GM12878 (cell line): ENCODE measurements around the gene COL27A1. TPM values are rescaled to one million over a fixed set of nuclear protein-coding genes. Genes with fewer than 3 reads are reported as not detected.

Experiments
- ATAC-seq: fragments of 200-7000 bp; cut with Tn5 transposase; 3 replicates; pipeline ENCODE4 v1.9.1; 2020; ENCODE audit warnings: mild to moderate bottlenecking, moderate library complexity
- BruUV-seq: library from RNA; stranded (reverse); fragments of 400-500 nt; replicated peaks from 2 replicates; lab custom pipeline; 2021; lab: Mats Ljungman, UMichigan
- CTCF ChIA-PET: fragments of 300-600 bp; sonication (Branson Sonifier 250); formaldehyde crosslinking; extraction: SDS; loops from one replicate; lab custom pipeline; 2021; ENCODE audit warnings: inconsistent platforms; lab: Yijun Ruan, JAX
- POLR2A ChIA-PET: fragments of 350-600 bp; formaldehyde crosslinking; extraction: SDS; loops from one replicate; lab custom pipeline; 2021; ENCODE audit warnings: inconsistent platforms; lab: Charles Lee
- RAD21 ChIA-PET: fragments of 300-600 bp; sonication (Branson Sonifier 250); formaldehyde crosslinking; loops from one replicate; lab custom pipeline; 2023; ENCODE audit warnings: antibody characterized with exemption; ENCODE audit not compliant: unreplicated experiment; lab: Charles Lee
- SMC1A ChIA-PET: fragments of 300-600 bp; sonication (Branson Sonifier 250); formaldehyde crosslinking; loops from one replicate; lab custom pipeline; 2023; ENCODE audit not compliant: unreplicated experiment, uncharacterized antibody; lab: Charles Lee
- DNase-seq: peaks from one replicate; pipeline ENCODE4 v3.0.0-alpha.2; 2011; ENCODE audit warnings: low read depth, low spot score
- FAIRE-seq: peaks from 3 replicates; lab custom pipeline; 2011; peaks lifted over from hg19 to GRCh38; lab: Jason Lieb, UNC
- H2AFZ ChIP-seq: 2 replicates; pipeline ENCODE4 v1.6.0; 2011; ENCODE audit warnings: low read depth, low read length, control low read depth; ENCODE audit not compliant: control insufficient read depth
- H3K27ac ChIP-seq: 2 replicates; pipeline ENCODE4 v1.5.1; 2011; ENCODE audit warnings: control low read depth; ENCODE audit not compliant: control insufficient read depth, insufficient read depth
- H3K27me3 ChIP-seq, 2 experiments: replicated peaks in 1 of 2; 2 replicates each; pipeline versions ENCODE4 v1.6.0 to v1.6.1; 2011; ENCODE audit warnings: low read length in 1 of 2; ENCODE audit not compliant: control insufficient read depth in 2 of 2, insufficient read depth in 2 of 2
- H3K36me3 ChIP-seq, 2 experiments: 2 replicates each; pipeline ENCODE4 v1.5.1; 2011; ENCODE audit warnings: low read length in 1 of 2; ENCODE audit not compliant: control insufficient read depth in 2 of 2, insufficient read depth in 2 of 2
- H3K4me1 ChIP-seq: 2 replicates; pipeline ENCODE4 v1.6.1; 2011; ENCODE audit warnings: mild to moderate bottlenecking, low read length, moderate library complexity, mixed read lengths; ENCODE audit not compliant: control insufficient read depth, insufficient read depth
- H3K4me2 ChIP-seq: 2 replicates; pipeline ENCODE4 v1.6.0; 2011; ENCODE audit warnings: control low read depth; ENCODE audit not compliant: control insufficient read depth, insufficient read depth
- H3K4me3 ChIP-seq: fragments of 200-600 bp; sonication (generic); 2 replicates; pipeline ENCODE4 v1.5.1; 2016
- H3K79me2 ChIP-seq: 2 replicates; pipeline ENCODE4 v1.6.0; 2011; ENCODE audit warnings: low read length; ENCODE audit not compliant: control insufficient read depth, insufficient read depth
- H3K9ac ChIP-seq: 2 replicates; pipeline ENCODE4 v1.8.0; 2011; ENCODE audit warnings: low read length, control low read depth, mixed read lengths; ENCODE audit not compliant: control insufficient read depth, insufficient read depth
- H3K9me3 ChIP-seq: replicated peaks from 3 replicates; pipeline ENCODE4 v1.5.1; 2011; ENCODE audit warnings: mild to moderate bottlenecking, low read length; ENCODE audit not compliant: control insufficient read depth, insufficient read depth
- H4K20me1 ChIP-seq: 2 replicates; pipeline ENCODE4 v1.6.0; 2011; ENCODE audit not compliant: control insufficient read depth, insufficient read depth
- CEBPZ ChIP-seq: fragments of 150-350 bp; IDR thresholded peaks from 2 replicates; pipeline ENCODE4 v1.6.1; 2016; ENCODE audit warnings: low read depth, low read length
- GATAD2B ChIP-seq: fragments of 450-650 bp; conservative IDR thresholded peaks from 2 replicates; pipeline ENCODE4 v1.6.1; 2017; ENCODE audit warnings: low read depth, mild to moderate bottlenecking, moderate library complexity
- IKZF1 ChIP-seq: fragments of 450-650 bp; conservative IDR thresholded peaks from 2 replicates; pipeline ENCODE4 v1.6.1; 2017; ENCODE audit warnings: antibody characterized with exemption, mild to moderate bottlenecking
- IRF3 ChIP-seq: fragments of 450-650 bp; IDR thresholded peaks from 2 replicates; pipeline ENCODE4 v1.6.1; 2014; ENCODE audit warnings: mild to moderate bottlenecking
- KAT2A ChIP-seq: conservative IDR thresholded peaks from 2 replicates; pipeline ENCODE4 v1.6.1; 2011; ENCODE audit warnings: low read depth, low read length; ENCODE audit not compliant: control insufficient read depth
- MYB ChIP-seq: fragments of 150-350 bp; IDR thresholded peaks from 2 replicates; pipeline ENCODE4 v1.6.1; 2014; ENCODE audit warnings: mild to moderate bottlenecking, low read depth, low read length, borderline replicate concordance
- NBN ChIP-seq: fragments of 450-650 bp; IDR thresholded peaks from 2 replicates; pipeline ENCODE4 v1.6.1; 2016
- NRF1 ChIP-seq: conservative IDR thresholded peaks from 2 replicates; pipeline ENCODE4 v1.6.1; 2011; ENCODE audit warnings: mild to moderate bottlenecking, low read depth, low read length, improper control_type of control experiment
- TCF7 ChIP-seq: IDR thresholded peaks from 2 replicates; pipeline ENCODE4 v1.6.1; 2014; ENCODE audit warnings: antibody characterized with exemption, borderline replicate concordance
- USF1 ChIP-seq: IDR thresholded peaks from 2 replicates; pipeline ENCODE4 v1.6.1; 2011; ENCODE audit warnings: borderline replicate concordance, low read depth, mild to moderate bottlenecking, moderate library complexity, mixed read lengths, low read length; ENCODE audit not compliant: insufficient read depth; ENCODE audit errors: extremely low read length
- WGBS: methylation state at CpG from one replicate; pipeline ENCODE4 v1.1.6; 2016; ENCODE audit warnings: low lambda C conversion rate; ENCODE audit not compliant: insufficient replicate concordance, insufficient coverage; ENCODE audit errors: missing lambda C conversion rate; 5-methylcytosine and 5-hydroxymethylcytosine counted together
- in situ Hi-C: fragments of 300-500 bp; cut with MboI; formaldehyde crosslinking; loops from 9 replicates; pipeline ENCODE4 v1.14.3; 2018; ENCODE audit warnings: mixed read lengths
- intact Hi-C: fragments of 100-400 bp; cut with micrococcal nuclease; formaldehyde crosslinking; loops from one replicate; pipeline ENCODE4 v1.14.2; 2022; ENCODE audit not compliant: unreplicated experiment
- polyA plus RNA-seq, 11 experiments: library from polyadenylated mRNA; depleted of rRNA in 4 of 11; unstranded in 6 of 11; stranded (reverse) in 5 of 11; fragments of >200 nt; fragmentation: Nextera tagmentation in 4 of 11; fragmentation: Illumina TruSeq in 1 of 11; extraction: Ambion mirVana in 4 of 11; extraction: Trizol in 1 of 11; gene quantifications; 1 replicate in 1 of 11; 2 replicates in 10 of 11; pipeline versions ENCODE4 v1.2.1 to v1.2.3, GENCODE V29; 2011 to 2016; ENCODE audit warnings: inconsistent platforms in 2 of 11, missing spikeins in 2 of 11, low read depth in 1 of 11
- total RNA-seq, 4 experiments: library from RNA; depleted of rRNA in 3 of 4; stranded (reverse); fragments of >200 nt in 3 of 4; fragmentation: Illumina TruSeq in 1 of 4; extraction: Trizol in 1 of 4; gene quantifications; 2 replicates each; pipeline versions ENCODE4 v1.2.1 to v1.2.3, GENCODE V29; 2013 to 2021
- TF ChIP-seq, protein P1 (sequence below): IDR thresholded peaks from 2 replicates; pipeline ENCODE4 v1.6.1; 2011; ENCODE audit warnings: mild to moderate bottlenecking, low read depth, low read length, moderate library complexity; ENCODE audit not compliant: insufficient replicate concordance
- TF ChIP-seq, protein P2 (sequence below): fragments of 450-650 bp; IDR thresholded peaks from 2 replicates; pipeline ENCODE4 v1.6.1; 2017; ENCODE audit warnings: mild to moderate bottlenecking

Gene COL27A1
- total and polyA plus RNA-seq, 10 of the 15 experiments (the other 5 are each of a cell fraction or from before 2014, with no cell fraction given): 0.10 TPM; not detected in 9

DNA sequence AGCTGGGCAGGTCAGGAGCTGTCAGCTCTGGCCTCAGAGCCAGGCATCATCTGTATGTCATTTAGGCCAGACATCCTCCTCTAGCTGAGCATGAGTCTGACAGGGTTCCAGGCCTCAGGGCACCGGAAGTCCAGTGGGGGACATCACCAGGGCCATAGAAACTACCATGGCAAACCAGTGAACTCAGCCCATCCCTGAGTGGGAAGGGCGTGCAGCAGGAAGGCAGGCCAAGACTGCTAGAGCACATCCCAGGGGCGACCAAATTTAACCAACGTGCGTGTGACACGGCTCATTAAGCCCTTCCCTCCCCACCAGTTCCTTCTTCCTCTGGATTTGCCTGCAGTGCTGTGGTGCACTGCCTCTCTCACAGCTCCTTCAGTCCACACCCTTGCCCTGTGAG, 75.9 kb downstream of the COL27A1 start:
- Histone ChIP-seq H3K9me3 (no peaks in the 10 kb centered on the region), H3K27me3 (peaks cover 6 to 15% of the 10 kb centered on the region in 2 experiments; a peak in 3 of 4 replicates), H3K36me3 (no peaks in the 10 kb centered on the region), H3K4me1 (no peaks in the 10 kb centered on the region), H2AFZ (no peak overlapping the region), H3K79me2 (no peaks in the 10 kb centered on the region), H3K4me3 (no peak overlapping the region), H3K4me2 (no peak overlapping the region), H4K20me1 (no peaks in the 10 kb centered on the region), H3K9ac (no peak overlapping the region), H3K27ac (no peak overlapping the region)
- TF ChIP-seq CEBPZ (no peak), NRF1 (no peak), MYB (no peak), GATAD2B (no peak), IKZF1 (no peak), NBN (no peak), IRF3 (no peak), TCF7 (no peak), KAT2A (no peak), USF1 (no peak)
- TF ChIP-seq, protein P1, sequence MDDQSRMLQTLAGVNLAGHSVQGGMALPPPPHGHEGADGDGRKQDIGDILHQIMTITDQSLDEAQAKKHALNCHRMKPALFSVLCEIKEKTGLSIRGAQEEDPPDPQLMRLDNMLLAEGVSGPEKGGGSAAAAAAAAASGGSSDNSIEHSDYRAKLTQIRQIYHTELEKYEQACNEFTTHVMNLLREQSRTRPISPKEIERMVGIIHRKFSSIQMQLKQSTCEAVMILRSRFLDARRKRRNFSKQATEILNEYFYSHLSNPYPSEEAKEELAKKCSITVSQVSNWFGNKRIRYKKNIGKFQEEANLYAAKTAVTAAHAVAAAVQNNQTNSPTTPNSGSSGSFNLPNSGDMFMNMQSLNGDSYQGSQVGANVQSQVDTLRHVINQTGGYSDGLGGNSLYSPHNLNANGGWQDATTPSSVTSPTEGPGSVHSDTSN: no peak
- TF ChIP-seq, protein P2, sequence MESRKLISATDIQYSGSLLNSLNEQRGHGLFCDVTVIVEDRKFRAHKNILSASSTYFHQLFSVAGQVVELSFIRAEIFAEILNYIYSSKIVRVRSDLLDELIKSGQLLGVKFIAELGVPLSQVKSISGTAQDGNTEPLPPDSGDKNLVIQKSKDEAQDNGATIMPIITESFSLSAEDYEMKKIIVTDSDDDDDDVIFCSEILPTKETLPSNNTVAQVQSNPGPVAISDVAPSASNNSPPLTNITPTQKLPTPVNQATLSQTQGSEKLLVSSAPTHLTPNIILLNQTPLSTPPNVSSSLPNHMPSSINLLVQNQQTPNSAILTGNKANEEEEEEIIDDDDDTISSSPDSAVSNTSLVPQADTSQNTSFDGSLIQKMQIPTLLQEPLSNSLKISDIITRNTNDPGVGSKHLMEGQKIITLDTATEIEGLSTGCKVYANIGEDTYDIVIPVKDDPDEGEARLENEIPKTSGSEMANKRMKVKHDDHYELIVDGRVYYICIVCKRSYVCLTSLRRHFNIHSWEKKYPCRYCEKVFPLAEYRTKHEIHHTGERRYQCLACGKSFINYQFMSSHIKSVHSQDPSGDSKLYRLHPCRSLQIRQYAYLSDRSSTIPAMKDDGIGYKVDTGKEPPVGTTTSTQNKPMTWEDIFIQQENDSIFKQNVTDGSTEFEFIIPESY: no peak
- SMC1A ChIA-PET: no interaction called here
- RAD21 ChIA-PET: no interaction called here
- CTCF ChIA-PET: interaction anchor here (1.7 kb wide), 1 partner anchor 59 kb away, joined by 5 read pairs; no protein-coding TSS in a partner anchor
- FAIRE-seq (no peak), DNase-seq (no peak), ATAC-seq (no peak)
- in situ Hi-C loops (no loop called here), intact Hi-C loops (no loop called here)
- BruUV-seq: no TSS peak
- POLR2A ChIA-PET: no interaction called here
- WGBS: 25% methylated on average over 6 of the region's 6 CpGs
